22Rv1 (cell line): ENCODE data around the gene DHPS.

Experiments used
- ZFX ChIP-seq: fragments of 450-650 bp; IDR thresholded peaks from 2 replicates; pipeline ENCODE4 v1.6.1; 2017; ENCODE audit warnings: antibody characterized with exemption, borderline replicate concordance
- TF ChIP-seq, protein P1 (sequence below): fragments of 450-650 bp; IDR thresholded peaks from 2 replicates; pipeline ENCODE4 v1.5.1; 2017; ENCODE audit warnings: mild to moderate bottlenecking

DNA sequence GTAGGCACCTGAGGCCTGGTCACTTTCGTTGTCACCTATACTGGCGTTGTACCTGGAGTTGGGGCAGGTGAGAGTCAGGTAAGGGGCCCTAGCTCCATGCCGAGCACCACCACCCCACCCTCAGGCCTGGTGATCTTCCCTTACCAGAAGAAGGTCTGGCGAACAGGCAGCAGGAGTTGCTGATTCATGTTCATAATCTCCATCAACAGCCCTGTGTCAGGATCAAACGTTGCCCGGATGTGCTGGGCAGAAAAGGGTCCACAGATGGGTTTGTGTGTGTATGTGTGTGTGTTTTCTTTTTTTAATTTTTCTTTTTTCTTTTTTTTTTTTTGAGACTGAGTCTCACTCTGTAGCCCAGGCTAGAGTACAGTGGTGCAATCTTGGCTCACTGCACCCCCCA lies 29.5 kb downstream of the DHPS start:
- TF ChIP-seq, protein P1, sequence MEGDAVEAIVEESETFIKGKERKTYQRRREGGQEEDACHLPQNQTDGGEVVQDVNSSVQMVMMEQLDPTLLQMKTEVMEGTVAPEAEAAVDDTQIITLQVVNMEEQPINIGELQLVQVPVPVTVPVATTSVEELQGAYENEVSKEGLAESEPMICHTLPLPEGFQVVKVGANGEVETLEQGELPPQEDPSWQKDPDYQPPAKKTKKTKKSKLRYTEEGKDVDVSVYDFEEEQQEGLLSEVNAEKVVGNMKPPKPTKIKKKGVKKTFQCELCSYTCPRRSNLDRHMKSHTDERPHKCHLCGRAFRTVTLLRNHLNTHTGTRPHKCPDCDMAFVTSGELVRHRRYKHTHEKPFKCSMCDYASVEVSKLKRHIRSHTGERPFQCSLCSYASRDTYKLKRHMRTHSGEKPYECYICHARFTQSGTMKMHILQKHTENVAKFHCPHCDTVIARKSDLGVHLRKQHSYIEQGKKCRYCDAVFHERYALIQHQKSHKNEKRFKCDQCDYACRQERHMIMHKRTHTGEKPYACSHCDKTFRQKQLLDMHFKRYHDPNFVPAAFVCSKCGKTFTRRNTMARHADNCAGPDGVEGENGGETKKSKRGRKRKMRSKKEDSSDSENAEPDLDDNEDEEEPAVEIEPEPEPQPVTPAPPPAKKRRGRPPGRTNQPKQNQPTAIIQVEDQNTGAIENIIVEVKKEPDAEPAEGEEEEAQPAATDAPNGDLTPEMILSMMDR = no peak
- TF ChIP-seq ZFX = no peak
